Activated T-helper 1 cell treated with anti-CD3 and anti-CD28 coated beads, Interleukin-12 subunit alpha, Interleukin-12 subunit beta, Interleukin-2, Interleukin-4 antibody, amounts not matched to agents 30 ng/mL and 10 ng/mL and 1 ng/mL, durations not matched to agents 14 hours and 24 hours and 36 hours (primary cell): ENCODE data around the gene ARHGAP21. TPM values are rescaled to one million over a fixed set of nuclear protein-coding genes. Genes with fewer than 3 reads are reported as not detected.

ENCODE experiments used
- DNase-seq: peaks from one replicate; pipeline ENCODE4 v3.0.0; 2021; ENCODE audit warnings: low spot score
- H3K27ac Mint-ChIP-seq: one replicate; pipeline ENCODE4 v1.8.0; 2021; ENCODE audit warnings: mild to moderate bottlenecking, mixed read lengths
- H3K27me3 Mint-ChIP-seq: one replicate; pipeline ENCODE4 v1.8.0; 2022; ENCODE audit warnings: mild to moderate bottlenecking, moderate library complexity, mixed read lengths; ENCODE audit not compliant: insufficient read depth
- H3K36me3 Mint-ChIP-seq: one replicate; pipeline ENCODE4 v1.8.0; 2021; ENCODE audit warnings: low read depth, mixed read lengths
- H3K4me1 Mint-ChIP-seq: one replicate; pipeline ENCODE4 v1.8.0; 2021; ENCODE audit warnings: low read depth, mixed read lengths
- H3K4me3 Mint-ChIP-seq: one replicate; pipeline ENCODE4 v1.8.0; 2021; ENCODE audit warnings: mild to moderate bottlenecking, moderate library complexity, mixed read lengths
- H3K9me3 Mint-ChIP-seq: one replicate; pipeline ENCODE4 v1.8.0; 2021; ENCODE audit warnings: mixed read lengths
- intact Hi-C: fragments of 100-400 bp; cut with micrococcal nuclease; formaldehyde crosslinking; loops from one replicate; pipeline ENCODE4 v1.15.1; 2024
- total RNA-seq: library from RNA; stranded (reverse); gene quantifications from 2 replicates; pipeline ENCODE4 v1.2.3, GENCODE V29; 2022

Gene ARHGAP21
- total RNA-seq, 1 donor from 2014 or later = 51.1 TPM

DNA sequence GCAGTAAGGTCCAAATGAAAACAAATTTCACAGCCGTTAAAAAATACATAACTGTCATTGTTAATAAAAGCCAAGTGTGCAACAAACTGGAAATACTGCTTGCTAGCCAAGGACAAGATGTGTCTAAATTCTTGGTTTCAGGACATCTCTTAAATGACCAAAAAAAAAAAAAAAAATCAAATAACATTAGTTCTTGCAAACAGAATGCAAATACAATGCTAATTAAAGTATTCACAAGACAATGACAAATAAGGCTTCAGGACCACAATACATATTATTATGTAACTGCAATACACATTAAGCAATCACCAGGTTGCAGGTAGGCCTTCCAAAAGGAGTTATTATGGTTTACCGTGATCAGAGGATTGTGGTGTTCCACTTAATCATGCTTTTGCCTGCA, 3.6 kb downstream of the ARHGAP21 start:
- no peak overlapping the region for H3K4me3 Mint-ChIP-seq
- no peaks in the 10 kb centered on the region for H3K9me3 Mint-ChIP-seq
- no peak for DNase-seq
- no peak overlapping the region for H3K27ac Mint-ChIP-seq
- H3K4me1 Mint-ChIP-seq = peaks cover 25% of the 10 kb centered on the region
- peaks cover 21% of the 10 kb centered on the region for H3K36me3 Mint-ChIP-seq
- intact Hi-C loops = loop anchor here (5.0 to 10.0 kb wide), 2 partner anchors 255 to 508 kb away; no protein-coding TSS in a partner anchor
- no peaks in the 10 kb centered on the region for H3K27me3 Mint-ChIP-seq

DNA sequence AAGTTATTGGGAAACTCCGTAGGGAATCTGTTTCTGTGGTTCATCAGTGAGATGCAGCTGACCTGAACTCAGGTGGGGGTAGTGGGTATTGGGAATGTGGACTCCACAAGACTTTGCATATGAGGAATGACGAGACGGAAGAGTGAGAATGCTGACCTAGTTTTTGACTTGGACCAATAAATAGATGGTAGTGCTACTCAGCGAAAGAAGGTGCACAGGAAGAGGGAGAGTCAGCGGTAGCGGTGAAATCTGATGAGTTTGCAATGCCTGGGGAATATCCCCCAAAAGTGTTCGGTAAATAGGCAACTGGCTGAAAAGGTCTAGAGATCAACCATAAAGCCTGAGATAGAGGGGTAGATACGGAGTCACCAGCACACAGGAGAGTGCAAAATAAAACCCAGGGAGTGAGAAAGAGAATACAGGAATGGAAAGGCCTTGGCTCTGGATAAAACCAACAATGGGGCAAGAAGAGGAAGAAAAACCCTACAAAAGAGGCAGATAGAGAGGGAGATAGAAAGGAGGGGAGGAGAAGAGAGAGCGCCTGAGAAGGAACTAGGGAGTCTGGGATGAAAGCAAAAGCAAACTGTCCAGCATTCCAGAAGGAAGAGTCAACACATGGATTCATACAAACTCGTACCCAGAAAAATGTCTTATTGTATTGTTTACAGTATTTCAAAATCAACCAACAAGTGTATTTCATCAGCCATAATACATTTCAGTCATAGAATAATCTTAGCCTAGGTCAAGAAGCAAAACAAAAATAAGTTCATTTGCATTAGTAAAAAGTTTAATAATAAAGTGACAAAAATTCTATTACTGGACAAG, 5.4 kb downstream of the ARHGAP21 start:
- intact Hi-C loops = no loop called here
- H3K36me3 Mint-ChIP-seq = peaks cover 21% of the 10 kb centered on the region
- no peaks in the 10 kb centered on the region for H3K27me3 Mint-ChIP-seq
- no peak overlapping the region for H3K27ac Mint-ChIP-seq
- peaks cover 21% of the 10 kb centered on the region for H3K4me1 Mint-ChIP-seq
- no peak for DNase-seq
- H3K4me3 Mint-ChIP-seq = no peak overlapping the region
- H3K9me3 Mint-ChIP-seq = no peaks in the 10 kb centered on the region

DNA sequence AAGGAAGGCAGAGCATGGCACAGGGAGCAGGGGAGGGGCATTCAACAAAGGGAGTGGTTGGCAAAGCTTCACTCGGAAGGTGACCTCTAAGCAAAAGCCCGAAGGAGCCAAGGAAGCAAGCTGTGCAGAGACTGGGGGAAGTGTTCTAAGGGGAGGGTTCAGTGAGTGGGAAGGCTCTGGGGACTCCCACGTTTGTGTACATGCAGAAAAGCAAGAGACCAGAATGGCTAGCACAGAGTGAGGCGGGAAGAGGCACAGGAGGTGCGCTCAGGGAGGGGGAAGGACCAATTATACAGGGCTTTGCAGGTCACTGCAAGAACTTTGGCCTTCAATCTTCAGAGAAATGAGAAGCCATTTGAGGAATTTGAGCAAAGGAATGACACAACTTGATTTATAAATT, 7.4 kb downstream of the ARHGAP21 start:
- no peak for DNase-seq
- Mint-ChIP-seq H3K36me3 (peaks cover 16% of the 10 kb centered on the region), H3K4me3 (no peak overlapping the region), H3K9me3 (no peaks in the 10 kb centered on the region), H3K27me3 (no peaks in the 10 kb centered on the region), H3K27ac (no peak overlapping the region), H3K4me1 (peaks cover 10% of the 10 kb centered on the region)
- intact Hi-C loops = no loop called here

GRCh38 chr10:24715246-24715769, 8.4 kb downstream of the ARHGAP21 start:
- H3K9me3 Mint-ChIP-seq = no peaks in the 10 kb centered on the region
- H3K27ac Mint-ChIP-seq = no peak overlapping the region
- intact Hi-C loops = no loop called here
- peaks cover 8% of the 10 kb centered on the region for H3K36me3 Mint-ChIP-seq
- peaks cover under 1% of the 10 kb centered on the region for H3K4me1 Mint-ChIP-seq
- DNase-seq = no peak
- H3K27me3 Mint-ChIP-seq = no peaks in the 10 kb centered on the region
- H3K4me3 Mint-ChIP-seq = no peak overlapping the region

GRCh38 chr10:24713086-24713485, 10.6 kb downstream of the ARHGAP21 start:
- H3K9me3 Mint-ChIP-seq = no peaks in the 10 kb centered on the region
- H3K27me3 Mint-ChIP-seq = no peaks in the 10 kb centered on the region
- H3K4me1 Mint-ChIP-seq = peaks cover 5% of the 10 kb centered on the region
- no peak overlapping the region for H3K4me3 Mint-ChIP-seq
- peaks cover 5% of the 10 kb centered on the region for H3K36me3 Mint-ChIP-seq
- DNase-seq = no peak
- intact Hi-C loops = no loop called here
- no peak overlapping the region for H3K27ac Mint-ChIP-seq

- Mint-ChIP-seq H3K27ac (no peak overlapping the region), H3K4me1 (peaks cover 5% of the 10 kb centered on the region), H3K36me3 (peaks cover 5% of the 10 kb centered on the region), H3K9me3 (no peaks in the 10 kb centered on the region), H3K4me3 (no peak overlapping the region), H3K27me3 (no peaks in the 10 kb centered on the region)
- no peak for DNase-seq
- intact Hi-C loops = no loop called here
These were observed 12.2 kb downstream of the ARHGAP21 start for GRCh38 chr10:24711465-24711864.

GRCh38 chr10:24708081-24708480, 15.6 kb downstream of the ARHGAP21 start:
- Mint-ChIP-seq H3K27me3 (no peaks in the 10 kb centered on the region), H3K27ac (no peak overlapping the region), H3K36me3 (peaks cover 3% of the 10 kb centered on the region), H3K4me3 (no peak overlapping the region), H3K9me3 (no peaks in the 10 kb centered on the region), H3K4me1 (peaks cover 11% of the 10 kb centered on the region)
- intact Hi-C loops = loop anchor here (5.0 kb wide), 4 partner anchors 56 to 309 kb away; partner anchors contain the start of genes ENKUR and THNSL1
- no peak for DNase-seq

DNA sequence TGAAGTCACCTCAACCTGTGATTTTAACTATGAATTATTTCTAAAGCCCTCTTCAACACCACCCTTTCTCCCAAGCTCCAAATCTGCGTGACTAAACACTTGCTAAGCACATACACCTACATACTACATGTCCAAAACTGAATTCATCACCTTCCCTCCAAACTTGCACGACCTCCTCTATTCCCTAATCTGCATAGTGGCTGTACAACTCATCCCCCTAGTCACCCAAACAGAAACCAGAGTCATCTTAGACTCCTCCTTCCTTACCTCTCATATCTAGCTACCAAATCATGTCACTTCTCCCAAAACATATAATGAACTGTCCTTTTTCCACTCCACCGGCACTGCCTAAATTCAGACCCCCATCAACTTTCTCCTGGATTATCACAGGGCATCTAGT, 16.2 kb downstream of the ARHGAP21 start:
- Mint-ChIP-seq H3K27me3 (no peaks in the 10 kb centered on the region), H3K4me1 (peaks cover 14% of the 10 kb centered on the region), H3K27ac (no peak overlapping the region), H3K4me3 (no peak overlapping the region), H3K9me3 (no peaks in the 10 kb centered on the region), H3K36me3 (peaks cover 3% of the 10 kb centered on the region)
- DNase-seq = no peak
- intact Hi-C loops = loop anchor here (1.0 to 5.0 kb wide), 5 partner anchors 17 to 310 kb away; partner anchors contain the start of genes ENKUR and THNSL1

DNA sequence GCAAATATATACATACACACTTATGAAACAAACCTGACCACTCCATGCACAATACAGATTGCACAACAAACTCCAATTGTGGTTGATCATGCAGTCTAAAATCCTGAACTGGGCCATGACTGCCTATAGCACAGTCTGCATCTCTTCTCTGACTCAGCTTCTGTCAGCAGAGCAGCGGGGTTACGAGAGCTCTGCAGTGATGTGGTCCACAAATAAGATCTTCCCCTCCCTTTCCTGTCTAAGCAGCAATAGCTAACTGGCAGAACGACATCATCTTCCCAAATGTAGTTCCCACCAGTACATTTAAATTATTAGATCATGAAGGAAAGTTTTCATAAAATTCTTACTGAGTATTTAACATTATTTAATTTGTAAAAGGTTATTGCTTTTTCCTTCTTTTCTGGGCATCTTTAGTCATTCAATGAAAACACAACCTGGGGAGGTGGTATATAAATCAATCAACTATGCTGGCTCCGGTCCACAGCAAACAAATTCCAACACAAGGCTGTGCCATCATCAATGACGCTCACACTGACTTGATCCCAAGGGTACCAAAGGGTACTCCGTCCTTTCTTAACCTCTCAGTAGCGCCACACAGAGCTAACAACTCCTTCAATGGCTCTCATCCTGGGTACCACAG, 17.1 kb downstream of the ARHGAP21 start:
- intact Hi-C loops = loop anchor here (1.0 to 5.0 kb wide), 5 partner anchors 18 to 311 kb away; partner anchors contain the start of genes ENKUR and THNSL1
- H3K4me1 Mint-ChIP-seq = peaks cover 23% of the 10 kb centered on the region
- H3K9me3 Mint-ChIP-seq = no peaks in the 10 kb centered on the region
- peak; percentile 26 for DNase-seq
- H3K4me3 Mint-ChIP-seq = no peak overlapping the region
- peaks cover 5% of the 10 kb centered on the region for H3K36me3 Mint-ChIP-seq
- H3K27ac Mint-ChIP-seq = no peak overlapping the region
- H3K27me3 Mint-ChIP-seq = no peaks in the 10 kb centered on the region

GRCh38 chr10:24703700-24704099, 20.0 kb downstream of the ARHGAP21 start:
- Mint-ChIP-seq H3K36me3 (peaks cover 5% of the 10 kb centered on the region), H3K27me3 (no peaks in the 10 kb centered on the region), H3K9me3 (no peaks in the 10 kb centered on the region), H3K4me3 (no peak overlapping the region), H3K4me1 (peaks cover 27% of the 10 kb centered on the region), H3K27ac (no peak overlapping the region)
- intact Hi-C loops = no loop called here
- no peak for DNase-seq

GRCh38 chr10:24701447-24701846, 22.2 kb downstream of the ARHGAP21 start:
- DNase-seq = no peak
- Mint-ChIP-seq H3K27ac (peak overlapping the region; percentile 55), H3K4me3 (peak overlapping the region; percentile 12), H3K27me3 (no peaks in the 10 kb centered on the region), H3K9me3 (no peaks in the 10 kb centered on the region), H3K4me1 (peaks cover 27% of the 10 kb centered on the region), H3K36me3 (peaks cover 5% of the 10 kb centered on the region)
- intact Hi-C loops = no loop called here

DNA sequence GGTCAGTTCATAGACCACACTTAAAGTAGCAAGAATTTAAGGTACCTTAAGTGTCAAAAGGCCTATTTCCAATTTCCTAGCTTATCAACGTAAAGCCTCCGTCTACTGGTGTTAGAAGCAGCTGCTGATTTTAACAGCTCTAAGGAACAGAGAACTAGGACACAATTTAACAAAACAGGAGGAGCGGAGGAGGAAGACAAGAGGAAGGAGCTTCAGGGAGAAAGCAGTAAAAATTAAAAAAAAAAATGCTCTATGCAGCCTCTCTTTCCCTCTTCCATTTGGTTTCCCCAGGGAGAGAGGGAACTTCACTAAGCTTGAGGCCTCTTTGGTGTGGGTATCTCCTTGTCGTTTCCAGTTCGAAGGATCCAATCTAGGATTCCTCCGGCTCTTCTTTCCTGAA, 22.7 kb downstream of the ARHGAP21 start:
- H3K27ac Mint-ChIP-seq = no peak overlapping the region
- no peaks in the 10 kb centered on the region for H3K9me3 Mint-ChIP-seq
- no peak overlapping the region for H3K4me3 Mint-ChIP-seq
- H3K4me1 Mint-ChIP-seq = peaks cover 27% of the 10 kb centered on the region
- intact Hi-C loops = no loop called here
- no peak for DNase-seq
- H3K27me3 Mint-ChIP-seq = no peaks in the 10 kb centered on the region
- H3K36me3 Mint-ChIP-seq = peaks cover 5% of the 10 kb centered on the region

DNA sequence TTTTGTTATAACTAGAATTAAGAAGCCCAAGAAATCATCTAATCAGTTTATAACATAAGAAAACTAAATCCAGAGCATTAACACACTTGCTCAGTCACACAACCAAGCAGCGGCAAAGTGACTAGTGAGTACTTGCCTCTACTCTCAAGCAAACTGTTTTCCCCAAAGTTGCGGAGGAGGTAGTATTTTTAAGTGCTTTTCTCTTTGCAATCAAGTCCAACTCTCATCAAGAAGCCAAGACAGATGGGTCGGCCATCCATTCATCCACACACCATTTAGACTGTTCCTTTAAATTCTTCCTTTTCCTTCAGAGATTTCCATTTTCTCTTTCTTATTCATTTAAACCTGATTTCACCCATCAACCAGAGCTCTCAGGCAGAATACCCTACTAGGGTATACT, 25.4 kb downstream of the ARHGAP21 start:
- intact Hi-C loops = no loop called here
- H3K4me1 Mint-ChIP-seq = peaks cover 22% of the 10 kb centered on the region
- no peak for DNase-seq
- no peak overlapping the region for H3K27ac Mint-ChIP-seq
- peaks cover 5% of the 10 kb centered on the region for H3K36me3 Mint-ChIP-seq
- H3K9me3 Mint-ChIP-seq = no peaks in the 10 kb centered on the region
- H3K4me3 Mint-ChIP-seq = no peak overlapping the region
- H3K27me3 Mint-ChIP-seq = no peaks in the 10 kb centered on the region
